Measurements from ENCODE around the gene DCXR. TPM values are rescaled to one million over a fixed set of nuclear protein-coding genes. Genes with fewer than 3 reads are reported as not detected.

The DCXR gene
- total RNA-seq, 1 experiment from 2014 or later = 120 TPM

GRCh38 chr17:82058855-82059249 lies 21.4 kb upstream of the DCXR start:
- intact Hi-C loops (cut with micrococcal nuclease; ENCODE audit: unreplicated experiment) = no loop called here
- Histone ChIP-seq H2AFZ (no peak overlapping the region), H3K27me3 (ENCODE audit: insufficient read depth, low read depth) (no peaks in the 10 kb centered on the region), H3K4me1 (replicated peaks; ENCODE audit: insufficient read depth) (0 out of 2 replicates have a peak, but pooled peaks cover under 1% of the 10 kb centered on the region), H3K4me3 (no peak overlapping the region), H3K36me3 (ENCODE audit: low read depth) (no peaks in the 10 kb centered on the region), H3K9me3 (ENCODE audit: insufficient read depth, low read depth) (no peaks in the 10 kb centered on the region), H4K20me1 (ENCODE audit: insufficient read depth) (no peaks in the 10 kb centered on the region), H3K9me2 (ENCODE audit: insufficient read depth) (no peaks in the 10 kb centered on the region), H3K4me2 (no peak overlapping the region), H3K79me2 (ENCODE audit: low read depth) (0 out of 2 replicates have a peak, but pooled peaks cover 3% of the 10 kb centered on the region), H3F3A (ENCODE audit: insufficient read depth, low read depth) (no peaks in the 10 kb centered on the region), H3K27ac (no peak overlapping the region)
- no peak for DNase-seq
- POLR2A ChIA-PET (ENCODE audit: unreplicated experiment) = interaction anchor here (0.6 kb wide), 1 partner anchor 21 kb away, joined by 6 read pairs; the partner anchor contains the start of gene DCXR
- CTCF ChIA-PET = no interaction called here
- TF ChIP-seq CTCF (conservative IDR thresholded peaks at IDR 0.05) = no peak
- no peak for TF ChIP-seq EZH2 (IDR thresholded peaks at IDR 0.05; ENCODE audit: low read depth)
- BruUV-seq (replicated peaks) = no TSS peak

GRCh38 chr17:82058230-82058854 lies 20.8 kb upstream of the DCXR start:
- Histone ChIP-seq H3K36me3 (ENCODE audit: low read depth) (no peaks in the 10 kb centered on the region), H3K27ac (no peak overlapping the region), H3K9me2 (ENCODE audit: insufficient read depth) (no peaks in the 10 kb centered on the region), H3K4me2 (no peak overlapping the region), H2AFZ (no peak overlapping the region), H3K4me3 (no peak overlapping the region), H3K9me3 (ENCODE audit: insufficient read depth, low read depth) (no peaks in the 10 kb centered on the region), H3K27me3 (ENCODE audit: insufficient read depth, low read depth) (no peaks in the 10 kb centered on the region), H3F3A (ENCODE audit: insufficient read depth, low read depth) (no peaks in the 10 kb centered on the region), H3K79me2 (ENCODE audit: low read depth) (no peaks in the 10 kb centered on the region), H3K4me1 (replicated peaks; ENCODE audit: insufficient read depth) (no peaks in the 10 kb centered on the region), H4K20me1 (ENCODE audit: insufficient read depth) (no peaks in the 10 kb centered on the region)
- no peak for TF ChIP-seq EZH2 (IDR thresholded peaks at IDR 0.05; ENCODE audit: low read depth)
- TF ChIP-seq CTCF (conservative IDR thresholded peaks at IDR 0.05) = no peak
- intact Hi-C loops (cut with micrococcal nuclease; ENCODE audit: unreplicated experiment) = no loop called here
- POLR2A ChIA-PET (ENCODE audit: unreplicated experiment) = no interaction called here
- BruUV-seq (replicated peaks) = no TSS peak
- DNase-seq = no peak
- CTCF ChIA-PET = no interaction called here

GRCh38 chr17:82056729-82057621 lies 19.5 kb upstream of the DCXR start:
- TF ChIP-seq CTCF (conservative IDR thresholded peaks at IDR 0.05) = no peak
- no peak for TF ChIP-seq EZH2 (IDR thresholded peaks at IDR 0.05; ENCODE audit: low read depth)
- Histone ChIP-seq H3K4me2 (no peak overlapping the region), H3K79me2 (ENCODE audit: low read depth) (peaks cover 13% of the 10 kb centered on the region), H3K27ac (no peak overlapping the region), H3K4me3 (no peak overlapping the region), H3K9me3 (ENCODE audit: insufficient read depth, low read depth) (no peaks in the 10 kb centered on the region), H3K27me3 (ENCODE audit: insufficient read depth, low read depth) (no peaks in the 10 kb centered on the region), H3F3A (ENCODE audit: insufficient read depth, low read depth) (no peaks in the 10 kb centered on the region), H3K36me3 (ENCODE audit: low read depth) (no peaks in the 10 kb centered on the region), H3K4me1 (replicated peaks; ENCODE audit: insufficient read depth) (no peaks in the 10 kb centered on the region), H3K9me2 (ENCODE audit: insufficient read depth) (no peaks in the 10 kb centered on the region), H4K20me1 (ENCODE audit: insufficient read depth) (no peaks in the 10 kb centered on the region), H2AFZ (no peak overlapping the region)
- POLR2A ChIA-PET (ENCODE audit: unreplicated experiment) = no interaction called here
- CTCF ChIA-PET = no interaction called here
- DNase-seq = no peak
- BruUV-seq (replicated peaks) = TSS peak; percentile 20
- intact Hi-C loops (cut with micrococcal nuclease; ENCODE audit: unreplicated experiment) = no loop called here
